GM19328 (cell line): ENCODE data around the gene EIF3J.
"Not testable (repeated sequence)": the region's sequence is repeated elsewhere in the genome, so short reads cannot be mapped to it uniquely, and the experiment has no call there.

Experiments used
- ATAC-seq: cut with Tn5 transposase; IDR thresholded peaks from one replicate; pipeline ENCODE4 v1.9.1; 2021; ENCODE audit warnings: mild to moderate bottlenecking, moderate library complexity; ENCODE audit not compliant: unreplicated experiment

Gene EIF3J

GRCh38 chr15:44536962-44537734, at the start of gene EIF3J:
Gene EIF3J, plus strand, starts transcription at chr15:44537147. Its CDS starts 48 bp downstream, at chr15:44537195.
- ATAC-seq = peak; percentile 77

GRCh38 chr15:44489464-44489863, 47.5 kb upstream of the EIF3J start:
- ATAC-seq = no peak

- no peak for ATAC-seq
Measured at GRCh38 chr15:44490622-44491021, 46.3 kb upstream of the EIF3J start.

GRCh38 chr15:44492040-44492439, 44.9 kb upstream of the EIF3J start:
- ATAC-seq = no peak

- no peak for ATAC-seq
Measured at GRCh38 chr15:44492672-44493071, 44.3 kb upstream of the EIF3J start.

GRCh38 chr15:44495562-44495961, 41.4 kb upstream of the EIF3J start:
- no peak for ATAC-seq

GRCh38 chr15:44500555-44500954, 36.4 kb upstream of the EIF3J start:
- ATAC-seq = no peak

GRCh38 chr15:44501768-44502366, 35.1 kb upstream of the EIF3J start:
- no peak for ATAC-seq

GRCh38 chr15:44516436-44516835, 20.5 kb upstream of the EIF3J start:
- ATAC-seq = no peak

GRCh38 chr15:44519537-44519936, 17.4 kb upstream of the EIF3J start:
- no peak for ATAC-seq

GRCh38 chr15:44525018-44525417, 11.9 kb upstream of the EIF3J start:
- ATAC-seq = no peak

- ATAC-seq = no peak
Measured at GRCh38 chr15:44527241-44527640, 9.7 kb upstream of the EIF3J start.

GRCh38 chr15:44529864-44530604, 6.9 kb upstream of the EIF3J start:
- no peak for ATAC-seq

- no peak for ATAC-seq
Measured at GRCh38 chr15:44530653-44531052, 6.3 kb upstream of the EIF3J start.

- not testable (repeated sequence) for ATAC-seq
Measured at GRCh38 chr15:44532275-44532674, 4.7 kb upstream of the EIF3J start.

- no peak for ATAC-seq
Measured at GRCh38 chr15:44532689-44533088, 4.3 kb upstream of the EIF3J start.

GRCh38 chr15:44535092-44535491, 1.9 kb upstream of the EIF3J start:
- no peak for ATAC-seq

- ATAC-seq = no peak
Measured at GRCh38 chr15:44535523-44536301, 1.2 kb upstream of the EIF3J start.

- peak; percentile 52 for ATAC-seq
Measured at GRCh38 chr15:44536302-44536961, 515 bp upstream of the EIF3J start.

GRCh38 chr15:44537735-44538240, 841 bp downstream of the EIF3J start:
- no peak for ATAC-seq
